Measurements from ENCODE around the gene ANKRD13C.
A peak's percentile ranks its signal among the peaks of the same experiment; 100 is the strongest.

The ANKRD13C gene

DNA sequence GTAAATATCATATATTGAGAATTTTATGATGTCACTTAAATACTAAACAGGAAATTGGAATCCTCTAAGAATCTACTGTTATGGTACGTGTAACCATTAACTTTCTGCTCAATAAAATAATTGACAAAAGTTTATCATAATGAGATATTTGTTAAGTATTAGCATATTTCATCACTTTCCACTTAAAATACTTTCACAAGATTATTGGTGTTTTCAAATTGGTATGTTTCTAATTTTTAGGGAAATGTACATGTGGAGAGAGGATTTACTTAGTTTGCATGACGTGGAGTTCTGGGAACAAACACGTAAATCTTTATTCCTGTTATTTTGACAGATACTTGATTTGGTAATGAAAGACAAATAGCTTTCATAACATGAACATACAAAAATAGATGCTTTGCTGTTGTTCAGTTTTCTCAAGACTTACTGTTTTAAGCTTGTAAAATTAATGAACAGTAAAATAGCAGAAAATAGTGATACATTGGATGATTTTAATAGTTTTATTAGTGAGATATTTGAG, 131.7 kb downstream of the ANKRD13C start:
- no peaks in the 10 kb centered on the region for H3K9me3 ChIP-seq (ENCODE audit: insufficient read depth, low read length)
- peak overlapping the region; percentile 82 for H3K4me2 ChIP-seq (ENCODE audit: low read length)
- peaks cover 38% of the 10 kb centered on the region for H3K36me3 ChIP-seq (replicated peaks; ENCODE audit: low read depth, low read length)
- no peak overlapping the region; the same call in 1 of the 2 replicates for H3K27ac ChIP-seq (ENCODE audit: low read length)
- peak overlapping the region; percentile 89 for H3K4me3 ChIP-seq (ENCODE audit: low read length)
- H3K27me3 ChIP-seq (ENCODE audit: low read depth, low read length): no peaks in the 10 kb centered on the region
- H3K9ac ChIP-seq (ENCODE audit: low read length): peak overlapping the region; percentile 85
- no peak for TF ChIP-seq EZH2phosphoT487 (IDR thresholded peaks at IDR 0.05; ENCODE audit: low read depth)
- TF ChIP-seq, protein P1, sequence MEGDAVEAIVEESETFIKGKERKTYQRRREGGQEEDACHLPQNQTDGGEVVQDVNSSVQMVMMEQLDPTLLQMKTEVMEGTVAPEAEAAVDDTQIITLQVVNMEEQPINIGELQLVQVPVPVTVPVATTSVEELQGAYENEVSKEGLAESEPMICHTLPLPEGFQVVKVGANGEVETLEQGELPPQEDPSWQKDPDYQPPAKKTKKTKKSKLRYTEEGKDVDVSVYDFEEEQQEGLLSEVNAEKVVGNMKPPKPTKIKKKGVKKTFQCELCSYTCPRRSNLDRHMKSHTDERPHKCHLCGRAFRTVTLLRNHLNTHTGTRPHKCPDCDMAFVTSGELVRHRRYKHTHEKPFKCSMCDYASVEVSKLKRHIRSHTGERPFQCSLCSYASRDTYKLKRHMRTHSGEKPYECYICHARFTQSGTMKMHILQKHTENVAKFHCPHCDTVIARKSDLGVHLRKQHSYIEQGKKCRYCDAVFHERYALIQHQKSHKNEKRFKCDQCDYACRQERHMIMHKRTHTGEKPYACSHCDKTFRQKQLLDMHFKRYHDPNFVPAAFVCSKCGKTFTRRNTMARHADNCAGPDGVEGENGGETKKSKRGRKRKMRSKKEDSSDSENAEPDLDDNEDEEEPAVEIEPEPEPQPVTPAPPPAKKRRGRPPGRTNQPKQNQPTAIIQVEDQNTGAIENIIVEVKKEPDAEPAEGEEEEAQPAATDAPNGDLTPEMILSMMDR (IDR thresholded peaks at IDR 0.05; ENCODE audit: low read depth, low read length): no peak
- H3K79me2 ChIP-seq (ENCODE audit: low read length): peaks cover 97% of the 10 kb centered on the region
- no peak overlapping the region for H2AFZ ChIP-seq (ENCODE audit: low read depth, low read length)
- peaks cover 38% of the 10 kb centered on the region for H4K20me1 ChIP-seq (ENCODE audit: insufficient read depth, low read length)
- peaks cover 31% of the 10 kb centered on the region for H3K4me1 ChIP-seq (ENCODE audit: low read length)

DNA sequence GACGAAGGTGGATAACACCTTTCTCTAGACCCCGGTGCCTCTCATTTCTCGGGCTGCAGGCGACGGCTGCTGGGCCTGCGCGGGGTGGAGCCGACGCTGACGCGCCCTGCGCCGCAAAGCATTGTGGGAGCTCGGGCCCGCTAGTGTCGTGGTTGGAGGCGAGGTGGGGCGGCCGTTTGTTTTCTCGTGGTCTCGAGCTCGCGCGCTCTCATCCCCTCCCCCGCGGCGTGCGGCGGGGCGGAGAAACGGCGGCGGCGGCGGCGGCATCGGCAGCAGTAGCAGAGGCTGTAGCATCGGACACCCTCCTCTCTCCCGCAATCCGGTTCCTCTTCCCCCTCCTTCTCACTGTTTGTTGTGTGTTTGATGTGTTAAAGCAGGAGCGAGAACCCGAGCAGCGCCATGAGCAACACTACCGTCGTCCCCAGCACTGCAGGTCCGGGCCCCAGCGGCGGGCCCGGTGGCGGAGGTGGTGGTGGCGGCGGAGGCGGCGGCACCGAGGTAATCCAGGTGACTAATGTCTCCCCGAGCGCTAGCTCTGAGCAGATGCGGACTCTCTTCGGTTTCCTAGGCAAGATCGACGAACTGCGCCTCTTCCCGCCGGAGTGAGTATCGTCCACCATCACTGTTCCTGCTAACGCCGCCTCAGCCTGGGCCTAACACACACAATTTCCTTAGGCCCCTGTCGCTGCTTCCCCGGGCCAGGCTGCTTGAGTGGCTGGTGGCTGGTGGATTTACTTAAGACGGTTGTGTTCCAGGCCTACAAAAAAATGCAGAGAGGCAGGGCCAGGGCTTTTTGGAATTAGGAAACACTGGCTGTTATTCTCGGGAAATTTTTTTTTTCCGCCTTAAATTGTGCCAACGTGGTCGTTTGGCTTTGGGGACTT, 133.0 kb downstream of the ANKRD13C start, which contains the start of gene SRSF11:
TSS of gene SRSF11 (plus strand) at position 143 of the 884 bp plus-strand sequence. CDS start at position 400, 257 bp downstream.
- peak within 1 kb of the TSS; percentile 83 for H3K27ac ChIP-seq (ENCODE audit: low read length)

DNA sequence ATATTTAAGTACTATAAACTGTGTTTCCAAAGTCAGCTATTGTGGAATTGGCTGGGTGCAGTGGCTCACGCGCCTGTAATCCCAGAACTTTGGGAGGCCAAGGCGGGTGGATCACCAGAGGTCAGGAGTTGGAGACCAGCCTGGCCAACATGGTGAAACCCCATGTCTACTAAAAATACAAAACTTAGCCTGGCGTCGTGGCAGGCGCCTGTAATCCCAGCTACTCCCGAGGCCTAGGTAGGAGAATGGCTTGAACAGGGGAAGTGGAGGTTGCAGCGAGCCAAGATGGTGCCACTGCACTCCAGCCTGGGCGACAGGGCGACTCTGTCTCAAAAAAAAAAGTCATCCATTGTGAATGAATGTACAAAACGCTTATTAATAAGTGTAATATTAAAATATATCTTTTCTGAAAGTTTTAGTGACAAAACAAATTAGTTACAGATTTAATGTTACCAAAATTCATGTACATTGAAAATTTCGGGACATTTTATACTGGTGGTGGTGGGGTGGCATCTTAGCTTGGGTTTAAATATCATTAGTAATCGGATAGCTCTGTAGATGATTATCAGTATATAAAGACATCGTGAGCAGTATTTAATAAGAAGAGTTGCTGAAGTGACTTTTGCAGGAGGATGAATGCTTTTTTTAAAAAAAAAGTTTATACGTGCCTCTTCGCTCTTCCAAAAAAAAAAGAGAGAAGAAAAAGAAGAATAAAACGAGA, 133.8 kb downstream of the ANKRD13C start:
- TF ChIP-seq, protein P1 (IDR thresholded peaks at IDR 0.05; ENCODE audit: low read depth, low read length): no peak
- no peak for TF ChIP-seq EZH2phosphoT487 (IDR thresholded peaks at IDR 0.05; ENCODE audit: low read depth)
- Histone ChIP-seq H2AFZ (ENCODE audit: low read depth, low read length) (no peak overlapping the region), H3K79me2 (ENCODE audit: low read length) (peaks cover 97% of the 10 kb centered on the region), H3K4me3 (ENCODE audit: low read length) (peak overlapping the region; percentile 89), H4K20me1 (ENCODE audit: insufficient read depth, low read length) (peaks cover 28% of the 10 kb centered on the region), H3K36me3 (replicated peaks; ENCODE audit: low read depth, low read length) (peaks cover 31% of the 10 kb centered on the region), H3K9ac (ENCODE audit: low read length) (peak overlapping the region; percentile 81), H3K9me3 (ENCODE audit: insufficient read depth, low read length) (no peaks in the 10 kb centered on the region), H3K4me1 (ENCODE audit: low read length) (peaks cover 31% of the 10 kb centered on the region), H3K27me3 (ENCODE audit: low read depth, low read length) (no peaks in the 10 kb centered on the region), H3K27ac (ENCODE audit: low read length) (peak overlapping the region; percentile 83), H3K4me2 (ENCODE audit: low read length) (peak overlapping the region; percentile 77)

More for the DNA sequence above, 133.0 kb downstream of the ANKRD13C start, which contains the start of gene SRSF11:
- Histone ChIP-seq H4K20me1 (ENCODE audit: insufficient read depth, low read length) (peaks cover 28% of the 10 kb centered on the region), H3K4me3 (ENCODE audit: low read length) (peak within 1 kb of the TSS; percentile 89), H3K36me3 (replicated peaks; ENCODE audit: low read depth, low read length) (peaks cover 31% of the 10 kb centered on the region), H3K9ac (ENCODE audit: low read length) (peak within 1 kb of the TSS; percentile 85), H2AFZ (ENCODE audit: low read depth, low read length) (no peak within 1 kb of the TSS), H3K79me2 (ENCODE audit: low read length) (peaks cover 97% of the 10 kb centered on the region), H3K27me3 (ENCODE audit: low read depth, low read length) (no peaks in the 10 kb centered on the region), H3K9me3 (ENCODE audit: insufficient read depth, low read length) (no peaks in the 10 kb centered on the region), H3K4me2 (ENCODE audit: low read length) (peak within 1 kb of the TSS; percentile 82), H3K4me1 (ENCODE audit: low read length) (peaks cover 31% of the 10 kb centered on the region)
- TF ChIP-seq EZH2phosphoT487 (IDR thresholded peaks at IDR 0.05; ENCODE audit: low read depth): no peak

DNA sequence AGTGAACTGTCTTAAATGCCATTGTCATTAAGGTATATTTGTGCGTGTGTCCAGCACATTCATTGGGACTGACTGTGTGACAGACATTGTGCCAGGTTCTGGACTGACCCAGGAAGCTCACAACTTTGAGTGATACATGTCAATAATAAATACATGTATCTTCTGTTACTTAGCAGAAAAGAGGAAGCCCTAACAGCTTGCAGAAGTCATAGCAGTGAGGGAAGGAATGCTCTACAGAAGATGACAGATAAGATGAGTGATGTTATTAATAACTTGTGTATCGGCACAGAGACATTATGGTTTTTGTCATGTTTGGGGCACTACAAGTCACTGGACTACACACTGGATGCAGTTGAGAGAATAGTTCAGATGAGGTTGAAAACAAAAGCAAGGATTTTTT, 134.5 kb downstream of the ANKRD13C start:
- no peak overlapping the region; the same call in none of the 2 replicates for H3K27ac ChIP-seq (ENCODE audit: low read length)
- H3K4me2 ChIP-seq (ENCODE audit: low read length): 0 out of 2 replicates have a peak overlapping the region, but pooled peaks have one; percentile 77
- peaks cover 28% of the 10 kb centered on the region for H4K20me1 ChIP-seq (ENCODE audit: insufficient read depth, low read length)
- H3K9me3 ChIP-seq (ENCODE audit: insufficient read depth, low read length): no peaks in the 10 kb centered on the region
- TF ChIP-seq, protein P1 (IDR thresholded peaks at IDR 0.05; ENCODE audit: low read depth, low read length): no peak
- TF ChIP-seq EZH2phosphoT487 (IDR thresholded peaks at IDR 0.05; ENCODE audit: low read depth): no peak
- H3K9ac ChIP-seq (ENCODE audit: low read length): no peak overlapping the region
- H3K4me3 ChIP-seq (ENCODE audit: low read length): no peak overlapping the region
- H3K36me3 ChIP-seq (replicated peaks; ENCODE audit: low read depth, low read length): peaks cover 30% of the 10 kb centered on the region
- H2AFZ ChIP-seq (ENCODE audit: low read depth, low read length): no peak overlapping the region
- H3K27me3 ChIP-seq (ENCODE audit: low read depth, low read length): no peaks in the 10 kb centered on the region
- peaks cover 97% of the 10 kb centered on the region for H3K79me2 ChIP-seq (ENCODE audit: low read length)
- peaks cover 31% of the 10 kb centered on the region for H3K4me1 ChIP-seq (ENCODE audit: low read length)
